GM12801 (cell line): ENCODE results near the gene SPON1.

Experiments used
- CTCF ChIP-seq: IDR thresholded peaks from one replicate; pipeline ENCODE4 v1.5.1; 2011; ENCODE audit warnings: control low read depth; ENCODE audit not compliant: insufficient read length; ENCODE audit errors: extremely low read depth

Gene SPON1

GRCh38 chr11:14300661-14301304 lies 338.3 kb downstream of the SPON1 start:
- peak; percentile 74 for TF ChIP-seq CTCF

GRCh38 chr11:14304601-14305000 lies 342.1 kb downstream of the SPON1 start:
- TF ChIP-seq CTCF, result no peak

- no peak for TF ChIP-seq CTCF
These were observed 343.1 kb downstream of the SPON1 start for GRCh38 chr11:14305649-14306048.

GRCh38 chr11:14306481-14306880 lies 344.0 kb downstream of the SPON1 start:
- no peak for TF ChIP-seq CTCF

GRCh38 chr11:14308114-14308896 lies 345.8 kb downstream of the SPON1 start:
- no peak for TF ChIP-seq CTCF

- TF ChIP-seq CTCF, result no peak
These were observed 346.4 kb downstream of the SPON1 start for GRCh38 chr11:14308897-14309387.

- TF ChIP-seq CTCF, result no peak
These were observed 347.1 kb downstream of the SPON1 start for GRCh38 chr11:14309425-14310192.
